Stimulated activated memory B cell treated with anti-CD40 and anti-IgM and Interleukin-4, amounts not matched to agents 10 μg/mL and 1 μg/mL and 100 μg/mL, for 72 hours (primary cell): ENCODE results near the gene RGS7.
"Not testable (repeated sequence)": the region's sequence is repeated elsewhere in the genome, so short reads cannot be mapped to it uniquely, and the experiment has no call there.

ENCODE experiments used
- ATAC-seq: fragments of 150-1000 bp; cut with Tn5 transposase; 2 replicates; pipeline ENCODE4 v1.10.0; 2021
- H3K27ac Mint-ChIP-seq: one replicate; pipeline ENCODE4 v1.8.0; 2022; ENCODE audit warnings: mild to moderate bottlenecking, mixed read lengths
- H3K27me3 Mint-ChIP-seq: one replicate; pipeline ENCODE4 v1.8.0; 2022; ENCODE audit warnings: mixed read lengths
- H3K36me3 Mint-ChIP-seq: one replicate; pipeline ENCODE4 v1.8.0; 2022; ENCODE audit warnings: mixed read lengths
- H3K4me1 Mint-ChIP-seq: one replicate; pipeline ENCODE4 v1.8.0; 2022; ENCODE audit warnings: mixed read lengths
- H3K4me3 Mint-ChIP-seq: one replicate; pipeline ENCODE4 v1.8.0; 2022; ENCODE audit warnings: mild to moderate bottlenecking, moderate library complexity, mixed read lengths
- H3K9me3 Mint-ChIP-seq: one replicate; pipeline ENCODE4 v1.8.0; 2022; ENCODE audit warnings: mixed read lengths

The RGS7 gene

DNA sequence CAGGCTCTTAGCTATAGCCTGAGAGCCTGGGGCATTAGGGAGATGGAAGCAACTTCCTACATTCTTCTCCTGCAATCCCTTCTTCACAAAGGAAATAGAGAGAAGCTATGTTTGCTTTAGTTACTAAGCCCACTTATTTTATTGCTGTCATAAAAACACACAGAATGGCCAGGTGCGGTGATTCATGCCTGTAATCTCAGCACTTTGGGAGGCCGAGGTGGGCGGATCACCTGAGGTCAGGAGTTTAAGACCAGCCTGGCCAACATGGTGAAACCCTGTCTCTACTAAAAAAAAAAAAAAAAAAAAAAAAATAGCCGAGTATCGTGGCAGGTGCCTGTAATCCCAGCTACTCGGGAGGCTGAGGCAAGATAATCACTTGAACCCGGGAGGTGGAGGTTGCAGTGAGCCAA, 573.3 kb downstream of the RGS7 start:
- not testable (repeated sequence) for H3K27me3 Mint-ChIP-seq, H3K4me3 Mint-ChIP-seq, H3K27ac Mint-ChIP-seq, H3K4me1 Mint-ChIP-seq, H3K9me3 Mint-ChIP-seq, ATAC-seq, H3K36me3 Mint-ChIP-seq

DNA sequence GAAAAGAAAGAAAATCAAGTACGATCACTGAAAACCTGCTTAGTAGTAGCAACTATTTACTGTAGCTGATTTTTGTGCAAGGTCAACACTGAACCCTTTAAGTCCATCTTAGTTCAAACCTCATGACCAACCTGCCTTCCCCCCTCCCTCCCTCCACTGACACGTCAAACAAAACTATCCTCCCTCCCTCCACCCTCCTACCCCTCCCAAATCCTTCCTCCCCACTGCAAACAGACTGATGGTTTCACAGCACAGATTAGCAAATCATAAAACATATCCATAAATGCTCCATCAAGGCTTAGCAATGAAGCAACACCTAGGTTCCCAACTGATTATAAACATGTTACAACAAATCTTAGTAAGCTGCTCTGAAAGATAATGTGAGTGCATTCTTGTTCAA, 580.8 kb downstream of the RGS7 start:
- Mint-ChIP-seq H3K4me1 (no peaks in the 10 kb centered on the region), H3K4me3 (no peak overlapping the region), H3K27me3 (no peaks in the 10 kb centered on the region), H3K36me3 (no peaks in the 10 kb centered on the region), H3K9me3 (no peaks in the 10 kb centered on the region), H3K27ac (no peak overlapping the region)
- no peak for ATAC-seq

DNA sequence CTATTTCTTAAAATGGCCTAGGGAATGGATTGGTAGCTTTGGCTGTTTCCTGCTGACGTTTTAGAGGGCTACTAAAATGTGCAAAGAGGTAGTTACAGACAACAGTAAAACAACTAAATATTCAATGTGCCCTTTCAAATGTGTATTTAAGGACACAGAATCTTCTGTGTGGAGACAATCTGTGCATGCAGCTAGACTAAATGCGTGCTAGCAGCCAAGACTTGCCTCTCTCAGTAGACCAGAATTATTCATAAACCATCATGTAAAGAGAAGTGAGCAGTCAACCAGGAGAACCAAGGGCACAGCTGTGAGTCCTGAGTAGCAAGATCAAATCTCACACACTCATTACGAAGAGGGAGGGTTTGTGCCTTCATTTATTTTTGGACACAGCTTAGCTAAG, 584.9 kb downstream of the RGS7 start:
- no peak for ATAC-seq
- no peaks in the 10 kb centered on the region for H3K27me3 Mint-ChIP-seq
- no peak overlapping the region for H3K27ac Mint-ChIP-seq
- H3K36me3 Mint-ChIP-seq = no peaks in the 10 kb centered on the region
- no peak overlapping the region for H3K4me3 Mint-ChIP-seq
- no peaks in the 10 kb centered on the region for H3K4me1 Mint-ChIP-seq
- no peaks in the 10 kb centered on the region for H3K9me3 Mint-ChIP-seq

DNA sequence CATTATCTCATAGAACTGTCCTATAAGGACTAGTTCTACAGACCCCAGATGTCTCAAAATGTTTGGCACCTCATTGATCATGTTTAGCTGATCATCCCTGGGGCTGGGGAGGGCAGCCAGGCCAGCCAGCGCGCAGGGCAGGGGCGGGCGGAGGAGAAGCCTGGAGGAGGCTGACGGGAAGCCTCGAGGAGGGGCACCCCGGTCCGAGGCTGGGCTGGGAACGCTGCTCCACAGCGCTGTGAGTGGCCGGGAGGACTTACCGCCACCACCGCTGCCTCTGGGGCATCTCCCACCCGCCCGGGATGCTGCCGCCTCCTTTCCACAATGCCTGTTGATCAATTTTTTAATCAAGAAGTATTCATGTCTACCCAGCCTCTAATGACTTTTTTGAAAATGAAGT, 585.6 kb downstream of the RGS7 start:
- Mint-ChIP-seq H3K36me3 (no peaks in the 10 kb centered on the region), H3K4me3 (no peak overlapping the region), H3K27ac (no peak overlapping the region), H3K27me3 (no peaks in the 10 kb centered on the region), H3K4me1 (no peaks in the 10 kb centered on the region), H3K9me3 (no peaks in the 10 kb centered on the region)
- ATAC-seq = no peak

DNA sequence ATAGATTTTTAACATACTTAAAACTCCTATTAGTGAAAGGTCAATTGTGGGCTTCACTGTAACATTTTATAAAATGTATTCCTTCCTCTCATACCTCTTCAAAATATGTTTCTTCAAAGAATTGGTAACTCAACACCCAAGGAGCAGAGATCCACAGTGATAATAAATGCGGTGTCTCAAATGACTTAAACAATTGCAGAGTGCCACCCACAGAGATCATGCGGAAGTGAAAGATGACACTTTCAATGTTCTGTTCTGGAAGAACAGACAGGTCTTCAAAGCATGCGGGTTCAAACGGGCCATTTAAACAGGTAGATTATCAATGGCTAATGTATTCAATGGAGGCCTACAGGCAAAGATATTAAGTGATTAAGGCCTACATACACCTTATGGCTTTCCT, 588.0 kb downstream of the RGS7 start:
- no peaks in the 10 kb centered on the region for H3K36me3 Mint-ChIP-seq
- H3K27me3 Mint-ChIP-seq = no peaks in the 10 kb centered on the region
- no peak overlapping the region for H3K27ac Mint-ChIP-seq
- H3K9me3 Mint-ChIP-seq = no peaks in the 10 kb centered on the region
- no peak overlapping the region for H3K4me3 Mint-ChIP-seq
- H3K4me1 Mint-ChIP-seq = no peaks in the 10 kb centered on the region
- ATAC-seq = no peak

DNA sequence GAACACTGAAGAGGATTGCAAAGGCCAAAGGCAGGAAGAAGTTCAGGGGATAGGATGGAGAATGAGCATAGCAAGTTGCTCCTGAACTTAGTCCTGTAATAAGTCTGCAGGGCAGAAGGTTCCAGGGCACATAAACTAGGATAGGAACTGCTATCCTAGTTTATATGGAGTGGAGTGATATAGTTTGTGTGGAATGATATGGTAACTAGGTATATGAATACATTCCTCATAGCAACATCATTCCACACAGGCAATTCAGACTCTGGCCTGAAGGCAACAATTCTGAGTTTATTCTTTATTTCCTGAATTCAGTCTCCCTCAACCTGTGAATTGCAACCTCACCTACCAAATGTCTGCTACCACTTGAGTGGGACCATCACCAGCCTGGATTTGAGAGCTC, 590.2 kb downstream of the RGS7 start:
- Mint-ChIP-seq H3K27me3 (no peaks in the 10 kb centered on the region), H3K9me3 (no peaks in the 10 kb centered on the region), H3K4me3 (no peak overlapping the region), H3K27ac (no peak overlapping the region), H3K36me3 (no peaks in the 10 kb centered on the region), H3K4me1 (no peaks in the 10 kb centered on the region)
- ATAC-seq = no peak

DNA sequence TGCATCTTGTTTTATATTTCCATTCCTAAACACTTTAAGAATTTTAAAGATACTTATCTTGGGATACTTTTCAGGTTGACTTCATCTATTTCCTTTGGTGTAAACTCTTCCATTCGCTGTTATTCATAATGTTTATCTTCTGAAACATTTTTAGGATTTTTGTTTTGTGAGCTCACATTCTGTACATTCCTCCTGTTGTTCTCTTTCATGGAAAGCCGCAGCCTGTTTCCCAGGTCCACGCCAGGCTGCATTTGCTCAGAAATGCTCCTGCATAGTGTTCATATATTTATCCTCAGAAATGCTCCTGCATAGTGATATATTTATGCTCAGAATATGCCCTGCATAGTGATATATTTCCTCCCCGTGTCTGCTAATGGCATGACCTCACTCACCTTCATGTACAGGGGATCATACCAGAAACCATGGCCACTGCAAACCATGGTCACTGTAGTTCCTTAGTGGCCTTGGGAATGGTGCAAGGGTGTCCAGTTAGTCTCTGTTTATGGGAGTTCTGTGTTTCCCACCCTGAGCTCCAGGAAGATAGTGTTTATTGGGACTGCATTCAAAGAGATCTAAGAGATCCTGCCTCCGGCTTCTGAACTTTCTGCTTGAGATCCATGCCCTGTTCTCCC, 591.2 kb downstream of the RGS7 start:
- Mint-ChIP-seq H3K27me3 (no peaks in the 10 kb centered on the region), H3K4me3 (no peak overlapping the region), H3K36me3 (no peaks in the 10 kb centered on the region), H3K27ac (no peak overlapping the region), H3K9me3 (no peaks in the 10 kb centered on the region), H3K4me1 (no peaks in the 10 kb centered on the region)
- ATAC-seq = no peak

DNA sequence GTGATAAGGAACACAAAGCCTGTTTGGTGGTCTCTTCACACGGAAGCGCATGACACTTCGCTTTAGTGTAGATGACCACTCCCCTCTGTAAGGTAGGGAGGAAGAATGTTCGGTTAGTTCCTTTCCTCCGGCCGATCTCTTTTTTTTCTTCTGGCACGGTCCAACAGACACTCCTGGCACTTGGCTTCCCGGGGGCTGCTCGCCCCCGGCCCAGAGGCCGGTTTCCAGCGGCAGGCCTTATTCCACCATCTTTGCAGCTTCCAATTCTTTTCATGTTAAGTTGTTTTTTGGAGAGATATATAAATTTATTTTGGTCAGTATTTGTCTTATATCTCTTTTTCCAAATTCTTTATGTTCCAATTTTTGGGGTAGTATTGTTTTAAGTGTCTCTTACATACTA, 593.2 kb downstream of the RGS7 start:
- no peak for ATAC-seq
- H3K27ac Mint-ChIP-seq = no peak overlapping the region
- H3K36me3 Mint-ChIP-seq = no peaks in the 10 kb centered on the region
- no peaks in the 10 kb centered on the region for H3K27me3 Mint-ChIP-seq
- H3K9me3 Mint-ChIP-seq = no peaks in the 10 kb centered on the region
- no peak overlapping the region for H3K4me3 Mint-ChIP-seq
- H3K4me1 Mint-ChIP-seq = no peaks in the 10 kb centered on the region

DNA sequence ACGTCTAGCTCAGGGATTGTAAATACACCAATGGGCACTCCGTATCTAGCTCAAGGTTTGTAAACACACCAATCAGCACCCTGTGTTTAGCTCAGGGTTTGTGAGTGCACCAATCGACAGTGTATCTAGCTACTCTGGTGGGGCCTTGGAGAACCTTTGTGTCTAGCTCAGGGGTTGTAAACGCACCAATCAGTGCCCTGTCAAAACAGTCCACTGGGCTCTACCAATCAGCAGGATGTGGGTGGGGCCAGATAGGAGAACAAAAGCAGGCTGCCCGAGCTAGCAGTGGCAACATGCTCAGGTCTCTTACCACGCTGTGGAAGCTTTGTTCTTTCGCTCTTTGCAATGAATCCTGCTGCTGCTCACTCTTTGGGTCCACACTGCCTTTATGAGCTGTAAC, 593.9 kb downstream of the RGS7 start:
- H3K36me3 Mint-ChIP-seq, H3K4me1 Mint-ChIP-seq, H3K9me3 Mint-ChIP-seq, H3K27me3 Mint-ChIP-seq, ATAC-seq, H3K4me3 Mint-ChIP-seq, H3K27ac Mint-ChIP-seq: not testable (repeated sequence)

DNA sequence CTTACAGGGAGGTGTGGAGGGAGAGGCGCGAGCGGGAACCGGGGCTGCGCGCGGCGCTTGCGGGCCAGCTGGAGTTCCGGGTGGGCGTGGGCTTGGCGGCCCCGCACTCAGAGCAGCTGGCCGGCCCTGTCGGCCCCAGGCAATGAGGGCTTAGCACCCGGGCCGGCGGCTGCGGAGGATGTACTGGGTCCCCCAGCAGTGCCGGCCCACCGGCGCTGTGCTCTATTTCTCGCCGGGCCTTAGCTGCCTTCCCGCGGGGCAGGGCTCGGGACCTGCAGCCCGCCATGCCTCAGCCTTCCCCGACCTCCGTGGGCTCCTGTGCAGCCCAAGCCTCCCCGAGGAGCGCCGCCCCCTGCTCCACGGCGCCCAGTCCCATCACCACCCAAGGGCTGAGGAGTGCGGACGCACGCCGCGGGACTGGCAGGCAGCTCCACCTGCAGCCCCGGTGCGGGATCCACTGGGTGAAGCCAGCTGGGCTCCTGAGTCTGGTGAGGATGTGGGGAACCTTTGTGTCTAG, 594.5 kb downstream of the RGS7 start:
- H3K4me3 Mint-ChIP-seq, H3K9me3 Mint-ChIP-seq, H3K36me3 Mint-ChIP-seq, H3K27me3 Mint-ChIP-seq, ATAC-seq, H3K27ac Mint-ChIP-seq, H3K4me1 Mint-ChIP-seq: not testable (repeated sequence)

DNA sequence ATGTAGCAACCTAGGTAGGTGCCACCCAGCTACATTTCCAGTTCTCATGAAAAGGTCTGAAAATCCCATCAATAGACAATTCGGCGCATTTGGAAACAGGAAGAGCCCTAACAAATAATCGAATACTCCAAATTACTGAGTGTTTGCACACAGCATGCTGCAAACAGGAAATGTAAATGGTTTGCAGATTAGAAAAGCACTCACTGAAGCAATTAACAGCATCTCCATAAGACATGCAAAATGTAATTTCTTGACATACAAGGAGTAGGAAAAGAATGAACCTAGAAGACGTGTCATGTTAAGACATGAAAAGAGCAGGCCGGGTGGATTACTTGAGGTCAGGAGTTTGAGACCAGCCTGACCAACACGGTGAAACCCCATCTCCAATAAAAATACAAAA, 598.2 kb downstream of the RGS7 start:
- not testable (repeated sequence) for H3K36me3 Mint-ChIP-seq, H3K4me3 Mint-ChIP-seq, H3K27me3 Mint-ChIP-seq, H3K4me1 Mint-ChIP-seq, H3K27ac Mint-ChIP-seq, ATAC-seq, H3K9me3 Mint-ChIP-seq

DNA sequence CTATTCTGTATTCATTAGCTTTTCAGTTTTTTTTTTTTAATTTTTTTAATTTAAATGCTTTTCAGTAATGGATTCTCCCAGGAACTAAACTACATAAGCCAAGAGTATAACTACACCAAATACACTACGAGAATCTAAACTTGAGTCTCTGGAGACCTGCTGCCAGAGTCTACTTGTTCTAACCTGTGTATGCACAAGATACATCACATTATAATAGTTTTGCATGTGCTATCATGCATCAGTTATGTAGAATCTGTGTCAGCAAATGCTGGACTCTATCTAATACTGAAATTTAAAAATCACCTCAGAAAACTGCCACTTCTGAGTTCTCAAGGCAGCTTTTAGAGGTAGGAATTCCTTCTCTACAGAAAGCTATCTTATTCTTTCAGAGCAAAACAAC, 598.7 kb downstream of the RGS7 start:
- no peak for ATAC-seq

DNA sequence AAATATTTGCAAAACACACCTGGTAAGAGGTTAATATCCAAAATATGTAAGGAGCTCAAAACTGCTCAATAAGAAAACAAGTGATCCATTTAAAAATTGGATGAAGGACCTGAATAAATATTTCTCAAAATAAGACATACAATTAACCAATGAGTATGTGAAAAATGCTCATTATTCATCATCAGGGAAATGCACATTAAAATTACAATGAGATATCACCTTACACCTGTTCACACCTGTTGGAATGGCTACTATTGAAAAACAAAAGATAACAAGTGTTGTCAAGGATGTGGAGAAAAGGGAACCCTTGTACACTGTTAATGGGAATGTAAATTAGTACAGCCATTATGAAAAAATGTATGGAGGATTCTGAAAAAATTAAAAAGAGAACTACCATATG, 609.1 kb downstream of the RGS7 start:
- Mint-ChIP-seq H3K9me3 (no peaks in the 10 kb centered on the region), H3K27ac (no peak overlapping the region), H3K4me1 (no peaks in the 10 kb centered on the region), H3K27me3 (no peaks in the 10 kb centered on the region), H3K4me3 (no peak overlapping the region), H3K36me3 (no peaks in the 10 kb centered on the region)
- no peak for ATAC-seq

More for the DNA sequence above, 598.7 kb downstream of the RGS7 start:
- Mint-ChIP-seq H3K4me1 (no peaks in the 10 kb centered on the region), H3K9me3 (no peaks in the 10 kb centered on the region), H3K27ac (no peak overlapping the region), H3K4me3 (no peak overlapping the region), H3K36me3 (no peaks in the 10 kb centered on the region), H3K27me3 (peaks cover 7% of the 10 kb centered on the region)

DNA sequence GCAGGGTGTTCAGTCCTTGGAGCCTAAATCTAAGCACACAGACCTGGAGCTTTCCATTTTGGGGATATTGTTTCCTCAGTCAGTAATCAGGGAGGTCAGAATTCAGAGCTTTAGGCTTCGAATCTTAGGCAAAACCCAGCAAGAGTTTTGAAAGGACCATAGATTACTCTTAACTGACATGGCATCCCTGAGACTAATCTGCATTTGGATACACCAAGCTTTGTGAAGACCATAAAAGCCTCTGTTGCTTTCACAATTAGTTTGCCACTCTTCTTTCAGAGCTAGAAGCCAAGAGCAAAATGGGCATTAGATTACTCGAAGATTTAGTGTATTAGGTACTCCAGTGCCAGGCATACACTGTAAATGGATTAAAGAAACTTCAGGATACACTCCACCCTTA, 613.3 kb downstream of the RGS7 start:
- ATAC-seq = no peak
- no peak overlapping the region for H3K27ac Mint-ChIP-seq
- H3K36me3 Mint-ChIP-seq = no peaks in the 10 kb centered on the region
- H3K4me3 Mint-ChIP-seq = no peak overlapping the region
- no peaks in the 10 kb centered on the region for H3K9me3 Mint-ChIP-seq
- H3K27me3 Mint-ChIP-seq = no peaks in the 10 kb centered on the region
- H3K4me1 Mint-ChIP-seq = no peaks in the 10 kb centered on the region

DNA sequence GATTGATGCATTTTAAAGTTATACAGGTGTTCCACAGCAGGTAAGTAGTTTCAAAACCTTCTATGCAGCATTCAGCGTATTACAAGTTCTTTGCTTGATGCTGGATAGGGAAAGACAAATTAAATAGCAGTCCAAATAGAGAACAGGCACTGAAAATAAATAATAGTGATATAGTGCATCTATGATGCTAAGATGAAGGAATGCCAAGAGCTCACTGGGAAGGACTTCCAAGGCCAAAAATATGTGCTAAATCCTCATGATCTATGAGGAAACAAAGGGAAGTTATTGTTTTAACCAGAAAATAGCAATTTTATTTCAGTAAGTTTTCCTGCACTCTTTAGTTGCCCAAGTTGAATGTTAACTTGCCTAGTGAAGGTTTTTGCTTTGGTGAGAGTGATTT, 617.3 kb downstream of the RGS7 start:
- no peak overlapping the region for H3K4me3 Mint-ChIP-seq
- no peaks in the 10 kb centered on the region for H3K9me3 Mint-ChIP-seq
- no peak overlapping the region for H3K27ac Mint-ChIP-seq
- no peaks in the 10 kb centered on the region for H3K36me3 Mint-ChIP-seq
- H3K27me3 Mint-ChIP-seq = no peaks in the 10 kb centered on the region
- no peaks in the 10 kb centered on the region for H3K4me1 Mint-ChIP-seq
- ATAC-seq = no peak

DNA sequence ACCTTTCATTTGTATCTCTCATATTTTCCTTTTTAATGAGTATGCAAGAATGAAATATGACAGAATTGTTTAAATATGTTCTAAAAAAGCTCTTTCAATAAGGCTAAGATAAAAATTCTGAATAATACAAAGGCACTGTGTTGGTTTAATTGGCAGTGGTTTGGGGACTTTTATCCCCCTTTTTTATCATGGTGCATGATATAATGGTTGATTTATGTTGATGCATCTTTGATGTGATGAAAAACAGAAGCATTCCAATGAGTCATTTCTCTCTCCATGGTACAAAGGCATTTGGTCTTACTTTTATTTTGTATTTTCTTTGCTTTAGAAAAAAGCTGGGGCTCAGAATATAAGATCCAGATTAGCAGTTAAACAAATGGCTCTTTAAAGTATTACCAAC, 617.9 kb downstream of the RGS7 start:
- Mint-ChIP-seq H3K4me1 (no peaks in the 10 kb centered on the region), H3K36me3 (no peaks in the 10 kb centered on the region), H3K9me3 (no peaks in the 10 kb centered on the region), H3K27ac (no peak overlapping the region), H3K27me3 (no peaks in the 10 kb centered on the region), H3K4me3 (no peak overlapping the region)
- ATAC-seq = no peak

DNA sequence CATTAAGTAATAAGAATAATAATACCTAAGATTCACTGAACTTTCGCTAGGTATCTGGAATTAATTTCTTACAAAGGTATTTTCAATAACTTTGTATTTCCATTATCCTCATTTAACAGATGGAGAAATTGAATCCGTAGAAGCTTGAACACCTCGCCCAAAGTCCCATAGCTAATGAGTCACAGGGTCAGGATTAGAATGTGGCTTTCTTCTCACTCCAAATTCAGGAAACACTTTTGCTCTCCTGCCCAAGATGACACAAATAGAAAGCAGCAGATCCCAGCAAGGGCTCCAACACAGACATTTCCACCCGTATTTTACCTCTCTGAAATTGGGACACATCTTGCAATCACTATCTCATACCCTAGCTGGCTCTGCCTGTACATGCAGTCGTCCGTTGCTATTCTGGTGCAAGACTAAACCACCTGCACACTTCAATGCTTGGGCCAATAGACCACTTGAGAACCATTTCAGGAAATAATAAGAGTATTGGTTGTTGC, 619.2 kb downstream of the RGS7 start:
- Mint-ChIP-seq H3K27ac (no peak overlapping the region), H3K36me3 (no peaks in the 10 kb centered on the region), H3K9me3 (no peaks in the 10 kb centered on the region), H3K27me3 (no peaks in the 10 kb centered on the region), H3K4me3 (no peak overlapping the region), H3K4me1 (no peaks in the 10 kb centered on the region)
- no peak for ATAC-seq
